ENCODE measurements around the gene MYH11. TPM values are rescaled to one million over a fixed set of nuclear protein-coding genes. Genes with fewer than 3 reads are reported as not detected.
"Not testable (repeated sequence)": the region's sequence is repeated elsewhere in the genome, so short reads cannot be mapped to it uniquely, and the experiment has no call there.

The MYH11 gene
- polyA plus RNA-seq, 4 donors: 8.3 to 18.4 (median 10.6) TPM

- no peak for DNase-seq (ENCODE audit: low read depth in 4 of 4, low spot score in 2 of 4)
Measured at GRCh38 chr16:15726715-15727114, 130.1 kb downstream of the MYH11 start.

GRCh38 chr16:15725641-15726240 lies 131.1 kb downstream of the MYH11 start:
- no peak for DNase-seq (ENCODE audit: low read depth in 4 of 4, low spot score in 2 of 4)

DNA sequence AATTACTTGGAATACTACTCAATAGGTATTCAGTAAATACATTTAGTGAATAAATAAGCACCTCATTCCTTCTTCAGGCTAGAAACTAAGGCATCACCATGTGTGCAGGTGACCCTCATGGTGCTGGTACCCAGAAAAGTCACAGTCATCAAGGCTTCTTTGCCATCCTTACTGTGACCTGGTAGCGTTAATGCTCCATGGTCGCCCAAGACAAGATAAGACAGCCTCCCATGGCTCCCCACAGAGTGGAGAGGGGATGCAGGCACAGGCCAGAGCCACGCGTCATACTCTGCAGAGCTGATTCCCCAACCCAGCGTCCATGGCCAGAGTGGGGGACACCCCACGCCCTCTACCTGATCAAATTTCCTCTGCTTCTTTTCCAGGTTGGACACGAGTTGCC lies 133.0 kb downstream of the MYH11 start:
- DNase-seq (ENCODE audit: low read depth in 4 of 4, low spot score in 2 of 4): no peak

GRCh38 chr16:15721018-15721417 lies 135.8 kb downstream of the MYH11 start:
- DNase-seq (ENCODE audit: low read depth in 4 of 4, low spot score in 2 of 4): no peak

DNA sequence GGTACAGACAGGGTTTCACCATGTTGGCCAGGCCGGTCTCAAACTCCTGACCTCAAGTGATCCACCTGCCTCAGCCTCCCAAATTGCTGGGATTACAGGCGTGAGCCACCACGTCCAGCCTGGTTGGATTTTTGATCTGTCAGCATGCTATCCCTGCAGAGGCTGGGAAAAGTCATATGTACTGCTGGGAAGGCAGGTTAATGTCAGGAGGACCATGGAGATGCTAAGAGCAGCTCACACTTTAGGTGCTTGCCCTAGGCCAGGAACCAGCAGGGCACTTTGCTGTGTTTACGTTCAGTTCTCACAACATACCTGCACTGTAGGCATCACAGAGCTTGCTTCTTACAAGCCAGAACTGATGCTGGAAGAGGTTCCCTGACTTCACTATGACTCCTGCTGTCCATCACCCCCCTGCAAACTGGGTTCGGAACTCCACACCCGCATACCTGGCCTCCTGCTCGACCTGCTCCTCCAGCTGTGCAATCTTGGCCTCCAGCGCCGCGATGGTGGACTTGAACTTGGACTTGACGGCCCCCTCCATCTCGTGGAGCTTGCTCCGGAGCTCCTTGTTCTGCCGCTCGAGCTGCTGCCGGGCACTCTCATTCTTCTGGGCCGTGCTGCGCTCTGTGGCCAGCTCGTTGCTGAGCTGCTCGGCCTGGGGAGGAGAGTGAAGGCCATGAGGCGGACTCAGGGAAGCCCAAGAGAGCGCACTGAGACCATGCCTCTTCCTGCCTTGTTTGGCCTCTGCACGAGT lies 140.0 kb downstream of the MYH11 start:
- no peak for DNase-seq (ENCODE audit: low read depth in 4 of 4, low spot score in 2 of 4)

DNA sequence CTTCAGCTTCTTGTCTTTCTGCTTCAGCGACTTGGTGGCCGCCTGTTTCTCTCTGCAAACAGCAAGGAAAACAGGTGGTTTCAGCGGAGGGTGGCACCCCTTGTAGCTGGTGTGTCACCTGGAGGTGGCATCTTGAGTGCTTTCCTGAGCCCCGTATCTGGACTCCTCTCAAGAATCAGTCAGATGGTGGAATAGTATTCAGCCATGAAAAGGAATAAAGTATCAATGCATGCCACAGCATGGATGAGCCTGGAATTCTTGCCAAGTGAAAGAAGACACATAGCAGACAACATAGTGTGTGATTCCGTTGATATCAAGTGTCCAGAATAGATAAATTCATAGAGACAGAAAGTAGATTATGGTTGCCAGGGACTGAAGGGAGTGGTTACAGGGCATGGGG lies 141.6 kb downstream of the MYH11 start:
- DNase-seq (ENCODE audit: low read depth in 4 of 4, low spot score in 2 of 4): no peak

DNA sequence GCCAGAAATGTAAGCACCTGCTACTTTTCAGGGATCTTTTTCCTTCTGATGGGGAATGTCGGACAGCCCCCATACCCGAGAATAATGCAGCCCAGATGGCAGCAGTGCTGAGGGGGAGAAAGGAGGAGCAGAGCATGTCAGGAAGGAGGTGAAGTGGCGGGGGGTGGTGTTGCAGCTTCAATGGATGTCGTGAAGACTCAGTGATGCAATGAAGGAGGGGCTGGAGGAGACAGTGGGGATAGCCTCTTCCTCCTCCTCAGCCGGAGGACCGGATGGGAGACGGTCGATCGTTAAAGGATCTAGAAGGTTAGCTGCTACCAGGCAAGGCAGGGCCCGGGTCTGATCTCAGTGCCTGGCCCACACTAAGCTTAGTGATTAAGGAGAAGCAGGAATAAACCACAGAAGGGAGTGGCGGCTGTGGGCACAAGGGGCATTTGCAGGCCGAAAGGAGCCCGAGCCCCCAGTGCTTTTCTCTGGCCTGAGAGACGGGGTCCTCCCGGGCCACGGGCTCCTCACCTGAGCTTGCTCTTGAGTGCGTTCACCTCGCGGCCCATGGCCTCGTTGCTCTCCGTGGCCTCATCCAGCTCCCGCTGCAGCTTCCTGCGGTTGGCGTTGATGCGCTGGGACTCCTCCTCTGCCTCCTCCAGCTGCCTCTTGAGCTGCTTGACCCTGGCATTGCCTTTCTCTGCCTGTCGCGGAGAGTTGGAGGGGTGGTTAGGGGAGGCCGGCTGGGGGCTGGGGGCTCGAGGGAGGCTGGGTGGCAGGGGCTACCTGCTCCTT lies 142.2 kb downstream of the MYH11 start:
- DNase-seq (ENCODE audit: low read depth in 4 of 4, low spot score in 2 of 4): no peak

DNA sequence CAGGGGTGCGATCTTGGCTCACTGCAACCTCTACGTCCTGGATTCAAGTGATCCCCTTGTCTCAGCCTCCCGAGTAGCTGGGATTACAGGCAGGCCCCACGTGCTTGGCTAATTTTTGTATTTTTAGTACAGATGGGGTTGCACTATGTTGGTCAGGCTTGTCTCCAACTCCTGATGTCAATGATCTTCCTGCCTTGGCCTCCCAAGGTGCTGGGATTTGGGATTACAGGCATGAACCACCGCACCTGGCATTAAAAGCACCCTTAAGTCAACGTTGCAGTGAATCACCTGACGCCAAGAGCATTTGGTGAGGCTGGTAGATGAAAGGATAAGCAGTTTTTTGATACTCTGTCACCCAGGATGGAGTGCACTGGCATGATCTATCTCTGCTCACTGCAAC lies 147.8 kb downstream of the MYH11 start:
- DNase-seq (ENCODE audit: low read depth in 4 of 4, low spot score in 2 of 4): no peak

GRCh38 chr16:15708096-15708495 lies 148.7 kb downstream of the MYH11 start:
- DNase-seq (ENCODE audit: low read depth in 4 of 4, low spot score in 2 of 4): no peak

DNA sequence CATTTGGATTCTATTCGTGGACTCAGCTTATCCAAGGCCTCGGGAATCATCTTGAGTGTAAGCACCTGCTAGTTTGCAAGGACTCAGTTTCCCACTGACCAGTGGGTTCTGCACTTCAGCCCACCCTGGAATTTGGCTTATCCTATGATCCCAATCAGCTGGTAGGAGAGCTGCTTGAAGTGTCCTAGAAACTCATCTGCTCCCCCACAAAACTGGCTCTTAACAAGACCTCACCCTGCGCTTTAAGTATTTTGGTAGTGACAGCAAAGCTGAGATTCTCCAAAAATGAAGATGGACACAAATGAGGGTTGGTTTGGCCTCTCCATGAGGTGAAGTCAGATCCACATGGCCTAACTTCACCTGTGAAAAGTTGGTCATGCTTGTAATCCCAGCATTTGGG lies 149.5 kb downstream of the MYH11 start:
- DNase-seq (ENCODE audit: low read depth in 4 of 4, low spot score in 2 of 4): no peak

DNA sequence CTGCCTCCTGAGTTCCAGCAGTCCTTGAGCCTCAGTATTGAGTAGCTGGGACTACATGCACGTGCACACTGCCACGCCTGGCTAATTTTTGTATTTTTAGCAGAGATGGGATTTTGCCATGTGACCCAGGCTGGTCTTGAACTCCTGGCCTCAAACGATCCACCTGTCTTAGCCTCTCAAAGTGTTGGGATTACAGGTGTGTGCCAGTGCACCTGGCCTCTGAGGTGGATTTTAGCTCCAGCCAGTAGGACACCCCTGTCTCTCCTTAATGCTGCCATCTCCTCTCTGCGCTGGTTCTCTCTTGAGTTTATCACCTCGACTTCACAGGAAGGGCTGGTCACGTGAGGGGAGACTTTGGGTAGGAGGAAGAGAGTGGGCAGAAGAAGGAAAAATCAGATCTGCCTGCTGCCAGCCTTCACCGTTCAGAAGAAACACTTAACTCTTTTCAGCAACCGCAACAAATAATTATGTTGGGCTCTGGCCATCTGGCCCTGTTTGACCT lies 151.7 kb downstream of the MYH11 start:
- DNase-seq (ENCODE audit: low read depth in 4 of 4, low spot score in 2 of 4): no peak

GRCh38 chr16:15704545-15704987 lies 152.3 kb downstream of the MYH11 start:
- DNase-seq (ENCODE audit: low read depth in 4 of 4, low spot score in 2 of 4): peak; percentile 24 to 56 (median 28)

GRCh38 chr16:15703029-15703736 lies 153.6 kb downstream of the MYH11 start:
- DNase-seq (ENCODE audit: low read depth in 4 of 4, low spot score in 2 of 4): no peak

DNA sequence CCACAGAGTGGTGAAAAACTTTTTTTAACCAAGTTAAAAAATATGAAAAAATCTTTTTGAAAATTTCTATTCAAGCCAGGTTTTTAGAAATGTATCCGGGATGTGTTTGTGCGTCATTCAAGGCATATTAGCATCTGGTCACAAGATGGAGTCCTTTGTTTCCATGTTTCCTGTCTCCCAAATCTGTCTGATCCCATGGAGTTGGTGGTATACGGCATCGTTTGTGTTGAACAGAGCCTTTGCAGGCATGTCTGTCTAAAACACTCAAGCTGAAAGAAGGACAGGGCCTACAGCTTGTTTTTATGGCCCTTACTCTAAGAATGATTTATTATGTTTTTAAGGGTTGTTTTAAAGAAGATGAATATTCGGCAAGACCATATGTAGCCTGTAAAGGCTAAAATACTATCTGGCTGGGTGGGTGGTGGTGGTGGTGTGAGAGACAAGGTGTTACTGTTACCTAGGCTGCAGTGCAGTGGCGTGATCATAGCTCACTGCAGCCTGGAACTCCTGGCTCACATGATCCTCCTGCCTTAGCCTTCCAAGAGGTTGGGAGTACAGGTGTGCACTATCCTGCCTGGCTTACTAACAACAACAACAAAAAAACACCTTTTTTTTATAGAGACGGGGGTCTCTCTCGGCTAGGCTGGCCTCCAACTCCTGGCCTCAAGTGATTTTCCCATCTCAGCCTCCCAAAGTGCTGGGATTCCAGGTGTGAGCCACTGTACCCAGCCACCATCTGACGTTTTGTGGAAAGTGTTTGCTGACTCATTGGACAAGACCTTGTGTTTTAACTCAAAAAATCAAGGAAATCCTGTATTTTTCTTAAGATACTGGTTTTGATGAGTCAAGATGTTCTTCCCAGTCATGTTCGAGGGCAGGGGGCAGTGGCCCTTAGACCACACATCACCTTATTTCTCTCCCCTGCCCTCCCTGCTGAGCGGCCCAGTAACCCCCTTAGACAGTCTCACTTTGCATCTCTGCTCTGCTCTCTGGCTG lies 154.6 kb downstream of the MYH11 start:
- no peak for DNase-seq (ENCODE audit: low read depth in 4 of 4, low spot score in 2 of 4)

DNA sequence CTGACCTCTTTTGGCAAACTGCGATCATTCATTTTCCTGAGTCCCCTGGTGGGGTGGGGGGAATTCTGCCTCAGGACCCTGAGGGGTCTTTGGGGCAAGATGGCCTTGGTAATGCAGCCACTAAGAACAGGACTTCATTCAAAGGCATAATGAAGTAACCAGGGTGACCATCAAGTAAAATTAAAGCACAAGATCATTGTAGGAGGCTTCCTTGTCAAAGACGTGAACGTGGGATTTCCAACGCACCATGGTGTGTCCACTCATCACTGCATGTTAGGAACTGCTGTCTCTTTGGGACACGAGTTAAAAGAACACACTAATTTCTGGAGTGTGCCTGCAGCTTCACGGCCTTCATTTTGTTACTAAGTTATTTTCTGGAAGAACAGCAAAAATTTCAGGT lies 155.5 kb downstream of the MYH11 start:
- no peak for DNase-seq (ENCODE audit: low read depth in 4 of 4, low spot score in 2 of 4)

DNA sequence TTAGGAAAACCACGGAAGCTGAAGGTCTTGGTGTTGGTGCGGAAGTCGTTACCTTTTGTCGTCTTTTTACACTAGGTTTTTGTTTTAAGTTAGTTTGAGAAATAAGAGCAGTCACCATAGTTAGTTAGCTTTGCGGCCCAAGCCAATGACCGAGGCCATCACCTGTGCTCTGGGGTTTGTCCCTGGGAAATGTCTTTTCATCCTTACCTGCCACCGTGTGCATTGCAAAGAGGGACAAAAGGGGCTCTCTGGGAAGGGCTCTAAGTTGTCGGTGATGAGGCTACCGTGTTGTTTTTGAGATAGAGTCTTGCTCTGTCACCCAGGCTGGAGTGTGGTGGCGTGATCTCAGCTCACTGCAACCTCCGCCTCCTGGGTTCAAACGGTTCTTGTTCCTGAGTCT lies 157.0 kb downstream of the MYH11 start:
- DNase-seq (ENCODE audit: low read depth in 4 of 4, low spot score in 2 of 4): no peak

- no peak for DNase-seq (ENCODE audit: low read depth in 4 of 4, low spot score in 2 of 4)
Measured at GRCh38 chr16:15694499-15694898, 162.3 kb downstream of the MYH11 start.

GRCh38 chr16:15692508-15692907 lies 164.3 kb downstream of the MYH11 start:
- not testable (repeated sequence) for DNase-seq (ENCODE audit: low read depth in 4 of 4, low spot score in 2 of 4)

GRCh38 chr16:15691046-15691445 lies 165.8 kb downstream of the MYH11 start:
- no peak for DNase-seq (ENCODE audit: low read depth in 4 of 4, low spot score in 2 of 4)

GRCh38 chr16:15690296-15690695 lies 166.5 kb downstream of the MYH11 start:
- no peak for DNase-seq (ENCODE audit: low read depth in 4 of 4, low spot score in 2 of 4)
